ENCODE measurements around the gene SYTL4.
A peak's percentile ranks its signal among the peaks of the same experiment; 100 is the strongest.

Gene SYTL4

DNA sequence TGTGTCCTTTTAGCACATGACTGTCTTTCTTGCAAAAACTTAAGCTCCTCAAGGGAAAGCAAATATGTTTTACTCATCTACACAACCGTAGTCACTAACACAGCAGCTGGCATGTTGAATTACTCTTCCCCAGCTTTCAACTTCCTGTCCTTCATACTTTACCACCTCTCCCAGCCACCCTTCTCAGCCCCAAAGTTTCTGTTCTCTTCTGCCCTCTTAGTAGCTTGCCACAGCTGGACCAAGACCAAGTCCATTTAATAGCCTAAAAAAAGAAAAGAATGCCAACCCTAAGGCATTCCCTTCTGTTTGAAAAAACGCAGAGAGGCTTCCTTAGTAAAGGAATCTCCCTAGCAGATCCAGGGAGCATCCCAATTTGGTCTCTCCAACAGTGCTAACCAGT lies 51.2 kb downstream of the SYTL4 start:
- TF ChIP-seq, protein P1, sequence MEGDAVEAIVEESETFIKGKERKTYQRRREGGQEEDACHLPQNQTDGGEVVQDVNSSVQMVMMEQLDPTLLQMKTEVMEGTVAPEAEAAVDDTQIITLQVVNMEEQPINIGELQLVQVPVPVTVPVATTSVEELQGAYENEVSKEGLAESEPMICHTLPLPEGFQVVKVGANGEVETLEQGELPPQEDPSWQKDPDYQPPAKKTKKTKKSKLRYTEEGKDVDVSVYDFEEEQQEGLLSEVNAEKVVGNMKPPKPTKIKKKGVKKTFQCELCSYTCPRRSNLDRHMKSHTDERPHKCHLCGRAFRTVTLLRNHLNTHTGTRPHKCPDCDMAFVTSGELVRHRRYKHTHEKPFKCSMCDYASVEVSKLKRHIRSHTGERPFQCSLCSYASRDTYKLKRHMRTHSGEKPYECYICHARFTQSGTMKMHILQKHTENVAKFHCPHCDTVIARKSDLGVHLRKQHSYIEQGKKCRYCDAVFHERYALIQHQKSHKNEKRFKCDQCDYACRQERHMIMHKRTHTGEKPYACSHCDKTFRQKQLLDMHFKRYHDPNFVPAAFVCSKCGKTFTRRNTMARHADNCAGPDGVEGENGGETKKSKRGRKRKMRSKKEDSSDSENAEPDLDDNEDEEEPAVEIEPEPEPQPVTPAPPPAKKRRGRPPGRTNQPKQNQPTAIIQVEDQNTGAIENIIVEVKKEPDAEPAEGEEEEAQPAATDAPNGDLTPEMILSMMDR (IDR thresholded peaks at IDR 0.05; ENCODE audit: control insufficient read depth, extremely low read depth, insufficient read depth) = no peak
- no peak overlapping the region for H3K4me3 ChIP-seq (ENCODE audit: low read depth, low read length)
- no peak for DNase-seq (ENCODE audit: low read depth)

DNA sequence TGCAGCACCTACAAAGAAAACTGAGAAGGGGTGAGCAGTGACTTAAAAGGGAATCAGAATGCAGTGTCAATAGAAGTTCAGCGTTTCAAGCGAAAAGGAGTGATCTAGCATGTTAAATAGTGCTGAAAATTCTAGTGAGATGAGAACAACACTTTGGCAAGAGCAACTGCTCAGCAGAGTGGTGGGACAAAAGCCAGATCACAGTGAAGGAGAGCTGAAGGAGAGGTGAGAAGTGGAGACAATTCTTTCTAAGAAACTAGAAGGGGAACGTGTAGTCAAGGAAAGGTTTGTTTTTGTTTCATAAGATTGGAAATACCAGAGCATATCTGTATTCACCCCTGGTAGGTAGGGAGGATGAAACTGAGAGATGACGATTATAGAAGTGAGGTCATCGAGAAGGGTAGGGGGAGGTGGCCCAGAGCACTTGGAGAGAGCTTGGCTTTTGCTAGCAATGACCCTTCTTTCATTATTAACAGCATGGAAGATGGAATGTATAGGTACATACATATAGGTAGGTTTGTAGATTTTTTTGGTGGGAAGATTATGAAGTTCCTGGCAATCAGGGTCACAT lies 54.2 kb downstream of the SYTL4 start:
- H3K4me3 ChIP-seq (ENCODE audit: low read depth, low read length) = no peak overlapping the region
- no peak for DNase-seq (ENCODE audit: low read depth)
- TF ChIP-seq, protein P1 (IDR thresholded peaks at IDR 0.05; ENCODE audit: control insufficient read depth, extremely low read depth, insufficient read depth) = no peak

DNA sequence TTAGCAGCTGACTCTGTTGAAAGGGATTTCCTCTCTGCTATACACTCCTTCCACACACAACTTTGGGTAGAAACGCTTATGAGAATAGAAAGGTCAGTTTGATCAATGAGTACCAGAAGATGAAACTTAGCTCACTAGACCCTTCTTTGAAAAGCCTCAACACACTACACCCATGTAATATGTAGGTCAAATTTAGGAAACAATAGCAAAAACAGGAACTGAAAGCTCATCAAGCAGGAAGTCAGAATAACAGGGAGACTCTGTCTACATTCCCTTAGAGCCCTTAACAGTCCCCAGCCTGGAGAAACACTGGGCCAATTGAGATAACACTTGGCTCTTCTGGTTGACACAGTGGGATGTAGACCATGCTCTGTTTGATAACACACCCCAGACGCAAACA lies 57.2 kb downstream of the SYTL4 start:
- no peak overlapping the region for H3K4me3 ChIP-seq (ENCODE audit: low read depth, low read length)
- TF ChIP-seq, protein P1 (IDR thresholded peaks at IDR 0.05; ENCODE audit: control insufficient read depth, extremely low read depth, insufficient read depth) = no peak
- no peak for DNase-seq (ENCODE audit: low read depth)

DNA sequence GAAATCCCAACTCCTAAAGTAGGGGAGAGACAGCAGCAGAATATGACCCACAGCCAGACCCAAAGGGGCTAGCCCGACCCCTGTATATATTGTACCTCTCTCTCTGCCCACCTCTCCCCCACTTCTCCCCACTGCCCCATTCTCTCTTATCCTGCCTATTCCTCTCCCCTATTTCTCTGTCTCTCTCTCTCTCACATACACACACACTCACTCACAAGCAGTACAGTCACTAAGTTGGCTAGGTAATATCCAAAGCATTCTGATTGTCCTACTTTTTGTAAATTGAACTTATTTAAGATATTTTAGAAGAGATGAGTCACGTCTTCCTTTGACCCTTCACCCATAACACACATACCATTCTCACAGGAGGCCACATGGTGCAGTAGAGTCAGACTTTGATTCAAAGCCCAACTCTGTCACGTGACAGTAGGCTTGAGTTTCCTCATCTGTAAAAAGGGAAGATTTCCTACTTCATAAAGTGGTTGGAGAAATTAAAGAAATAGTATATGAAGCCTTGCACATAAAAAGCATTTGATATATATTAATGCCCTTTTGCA lies 58.4 kb downstream of the SYTL4 start:
- TF ChIP-seq, protein P1 (IDR thresholded peaks at IDR 0.05; ENCODE audit: control insufficient read depth, extremely low read depth, insufficient read depth) = no peak
- DNase-seq (ENCODE audit: low read depth) = no peak
- no peak overlapping the region for H3K4me3 ChIP-seq (ENCODE audit: low read depth, low read length)

DNA sequence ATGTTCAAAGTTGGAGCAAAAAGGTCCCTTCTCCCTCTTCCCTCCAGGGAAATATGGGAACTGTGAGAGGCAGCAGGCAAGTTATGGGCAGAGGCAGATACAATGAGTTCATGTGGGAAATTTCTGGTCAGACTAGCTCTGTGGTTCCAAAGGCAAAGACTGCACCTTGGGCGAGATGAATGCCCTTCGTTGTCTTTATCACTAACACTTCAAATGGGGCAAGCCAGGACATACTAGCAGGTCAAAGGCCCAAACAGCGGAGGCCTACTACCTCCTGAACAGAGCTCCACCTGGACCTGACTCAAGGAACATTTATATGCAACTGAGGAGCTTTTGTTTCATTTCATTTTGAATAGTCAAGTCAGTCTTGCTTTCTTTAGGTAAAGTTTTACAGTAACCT lies 59.0 kb downstream of the SYTL4 start:
- TF ChIP-seq, protein P1 (IDR thresholded peaks at IDR 0.05; ENCODE audit: control insufficient read depth, extremely low read depth, insufficient read depth) = no peak
- DNase-seq (ENCODE audit: low read depth) = no peak
- no peak overlapping the region for H3K4me3 ChIP-seq (ENCODE audit: low read depth, low read length)

DNA sequence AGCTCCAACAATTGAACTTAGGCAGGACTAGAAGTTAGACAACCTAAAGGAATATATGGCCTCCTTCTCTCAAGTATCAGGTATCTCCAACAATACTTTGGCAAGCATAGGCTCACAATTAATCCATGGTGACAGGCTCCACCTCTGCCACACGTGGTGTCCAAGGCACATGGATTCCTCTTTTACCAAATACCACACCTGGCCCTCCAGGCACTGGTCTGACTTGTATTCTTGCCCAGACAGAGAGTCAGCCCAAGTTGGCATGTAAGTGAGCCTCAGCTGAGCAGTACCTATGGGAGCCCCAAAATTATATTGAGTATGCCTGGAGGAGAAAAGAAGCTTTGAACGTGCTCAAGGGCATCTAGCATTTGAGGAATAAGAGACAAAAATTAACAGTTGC lies 68.3 kb downstream of the SYTL4 start:
- no peak overlapping the region for H3K4me3 ChIP-seq (ENCODE audit: low read depth, low read length)
- TF ChIP-seq, protein P1 (IDR thresholded peaks at IDR 0.05; ENCODE audit: control insufficient read depth, extremely low read depth, insufficient read depth) = no peak
- DNase-seq (ENCODE audit: low read depth) = peak; percentile 13

DNA sequence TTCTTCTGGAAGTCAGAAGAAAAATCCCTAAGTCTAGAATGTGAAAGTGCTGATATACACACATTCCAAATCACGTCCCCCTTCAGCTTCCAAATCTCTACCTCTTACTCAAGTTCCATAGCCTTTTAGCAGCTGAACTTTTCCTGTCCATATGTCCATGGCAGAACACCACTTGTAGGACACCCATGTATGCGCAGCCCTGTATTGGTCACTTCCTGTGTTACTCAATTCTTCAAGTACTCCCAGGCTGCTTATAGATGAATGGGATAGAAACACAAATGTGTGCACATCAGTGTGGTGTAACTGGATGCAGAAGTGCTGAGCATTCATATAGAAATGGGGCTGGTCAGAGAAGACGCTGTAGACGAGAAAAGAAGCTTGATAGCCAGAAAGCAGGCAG lies 69.1 kb downstream of the SYTL4 start:
- no peak overlapping the region for H3K4me3 ChIP-seq (ENCODE audit: low read depth, low read length)
- TF ChIP-seq, protein P1 (IDR thresholded peaks at IDR 0.05; ENCODE audit: control insufficient read depth, extremely low read depth, insufficient read depth) = no peak
- DNase-seq (ENCODE audit: low read depth) = no peak
